HG03469 (cell line): ENCODE data around the gene CCSER1.
A peak's percentile ranks its signal among the peaks of the same experiment; 100 is the strongest.
"Not testable (repeated sequence)": the region's sequence is repeated elsewhere in the genome, so short reads cannot be mapped to it uniquely, and the experiment has no call there.

Experiments used
- ATAC-seq: cut with Tn5 transposase; IDR thresholded peaks from one replicate; pipeline ENCODE4 v1.9.1; 2021; ENCODE audit warnings: mild to moderate bottlenecking, moderate library complexity, moderate number of reproducible peaks; ENCODE audit not compliant: unreplicated experiment

The CCSER1 gene

GRCh38 chr4:90281541-90282355 lies 154.6 kb downstream of the CCSER1 start:
- no peak for ATAC-seq

- no peak for ATAC-seq
These were observed 163.2 kb downstream of the CCSER1 start for GRCh38 chr4:90290345-90290744.

- ATAC-seq, result no peak
These were observed 165.2 kb downstream of the CCSER1 start for GRCh38 chr4:90292438-90292837.

- ATAC-seq, result no peak
These were observed 166.1 kb downstream of the CCSER1 start for GRCh38 chr4:90293320-90293719.

GRCh38 chr4:90299373-90299772 lies 172.2 kb downstream of the CCSER1 start:
- ATAC-seq, result no peak

- ATAC-seq, result no peak
These were observed 179.6 kb downstream of the CCSER1 start for GRCh38 chr4:90306810-90307209.

GRCh38 chr4:90317140-90317539 lies 189.9 kb downstream of the CCSER1 start:
- ATAC-seq, result not testable (repeated sequence)

GRCh38 chr4:90317785-90318184 lies 190.6 kb downstream of the CCSER1 start:
- ATAC-seq, result no peak

- no peak for ATAC-seq
These were observed 191.0 kb downstream of the CCSER1 start for GRCh38 chr4:90318193-90318592.

GRCh38 chr4:90328558-90328957 lies 201.4 kb downstream of the CCSER1 start:
- no peak for ATAC-seq

- no peak for ATAC-seq
These were observed 203.4 kb downstream of the CCSER1 start for GRCh38 chr4:90330546-90330945.

- ATAC-seq, result no peak
These were observed 218.5 kb downstream of the CCSER1 start for GRCh38 chr4:90345549-90346215.

- no peak for ATAC-seq
These were observed 222.4 kb downstream of the CCSER1 start for GRCh38 chr4:90349636-90350035.

GRCh38 chr4:90357117-90357710 lies 230.0 kb downstream of the CCSER1 start:
- no peak for ATAC-seq

GRCh38 chr4:90375081-90375480 lies 247.9 kb downstream of the CCSER1 start:
- ATAC-seq, result no peak

GRCh38 chr4:90393215-90393614 lies 266.0 kb downstream of the CCSER1 start:
- ATAC-seq, result no peak

GRCh38 chr4:90403781-90404180 lies 276.6 kb downstream of the CCSER1 start:
- ATAC-seq, result no peak

GRCh38 chr4:90407897-90408296 lies 280.7 kb downstream of the CCSER1 start:
- ATAC-seq, result not testable (repeated sequence)

- not testable (repeated sequence) for ATAC-seq
These were observed 285.6 kb downstream of the CCSER1 start for GRCh38 chr4:90412786-90413185.

- ATAC-seq, result no peak
These were observed 287.9 kb downstream of the CCSER1 start for GRCh38 chr4:90415116-90415515.

- peak; percentile 84 for ATAC-seq
These were observed 292.0 kb downstream of the CCSER1 start for GRCh38 chr4:90419124-90419711.
